Left colon (tissue), 2 donors: ENCODE measurements around the gene RCOR1. TPM values are rescaled to one million over a fixed set of nuclear protein-coding genes. Genes with fewer than 3 reads are reported as not detected.
A peak's percentile ranks its signal among the peaks of the same experiment; 100 is the strongest.
"Not testable (repeated sequence)": the region's sequence is repeated elsewhere in the genome, so short reads cannot be mapped to it uniquely, and the experiment has no call there.

Experiments used
- ATAC-seq: fragments of 200-7000 bp; cut with Tn5 transposase; one replicate; pipeline ENCODE4 v1.9.1; 2020; ENCODE audit warnings: mild to moderate bottlenecking, moderate library complexity
- DNase-seq, 2 donors: peaks; one replicate each; pipeline ENCODE4 v3.0.0-alpha.2; 2020
- intact Hi-C, 2 donors: fragments of 100-400 bp; cut with DNase I in 1 of 2; cut with micrococcal nuclease in 1 of 2; formaldehyde crosslinking; loops; one replicate each; pipeline versions ENCODE4 v1.11.2 to v1.14.0; 2022; cut with DNase I, micrococcal nuclease
- total RNA-seq, 2 donors: library from RNA; stranded (reverse); fragmentation: NEBNext Ultra II Directional; extraction: Animal tissue kit (Norgen Biotek cat#: 25700); gene quantifications; one replicate each; pipeline ENCODE4 v1.2.1, GENCODE V29; 2021
- donor health status: DM: no; HTN: no; CAD: no.
- donor health status: DM: yes; HTN: yes; CAD: no.

The RCOR1 gene
- total RNA-seq, 2 donors from 2014 or later, result 35.7 to 36.2 TPM

DNA sequence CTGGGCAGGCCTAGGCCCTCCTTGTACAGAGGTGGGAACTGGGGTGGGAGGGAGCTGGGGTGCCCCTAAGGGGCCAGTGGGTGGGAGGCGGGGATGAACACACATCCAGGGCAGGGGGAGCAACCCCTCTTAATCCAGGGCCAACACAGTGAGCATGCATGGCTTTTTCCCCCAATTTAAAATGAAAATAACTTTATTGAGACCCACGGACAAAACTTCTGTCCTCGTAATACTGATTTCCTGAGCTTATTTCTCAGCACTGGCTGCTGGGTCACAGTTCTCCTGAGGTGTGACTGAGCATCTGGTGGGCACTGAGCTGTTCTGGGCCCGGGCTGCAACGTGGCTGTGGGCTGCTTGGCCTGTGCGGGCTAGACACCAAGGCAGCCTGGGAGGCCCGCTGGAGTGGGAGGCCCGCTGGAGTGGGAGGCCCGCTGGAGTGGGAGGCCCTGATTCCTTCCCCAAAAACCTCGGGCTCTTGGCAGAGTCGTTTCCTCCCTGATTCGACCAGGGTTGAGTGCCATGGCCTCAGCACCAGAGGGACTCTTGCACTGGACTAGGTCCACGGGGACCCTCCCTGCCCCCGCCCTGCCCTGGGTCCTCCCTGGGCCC is 159.9 kb downstream of the RCOR1 start:
- ATAC-seq, result no peak
- intact Hi-C loops, result no loop called here

DNA sequence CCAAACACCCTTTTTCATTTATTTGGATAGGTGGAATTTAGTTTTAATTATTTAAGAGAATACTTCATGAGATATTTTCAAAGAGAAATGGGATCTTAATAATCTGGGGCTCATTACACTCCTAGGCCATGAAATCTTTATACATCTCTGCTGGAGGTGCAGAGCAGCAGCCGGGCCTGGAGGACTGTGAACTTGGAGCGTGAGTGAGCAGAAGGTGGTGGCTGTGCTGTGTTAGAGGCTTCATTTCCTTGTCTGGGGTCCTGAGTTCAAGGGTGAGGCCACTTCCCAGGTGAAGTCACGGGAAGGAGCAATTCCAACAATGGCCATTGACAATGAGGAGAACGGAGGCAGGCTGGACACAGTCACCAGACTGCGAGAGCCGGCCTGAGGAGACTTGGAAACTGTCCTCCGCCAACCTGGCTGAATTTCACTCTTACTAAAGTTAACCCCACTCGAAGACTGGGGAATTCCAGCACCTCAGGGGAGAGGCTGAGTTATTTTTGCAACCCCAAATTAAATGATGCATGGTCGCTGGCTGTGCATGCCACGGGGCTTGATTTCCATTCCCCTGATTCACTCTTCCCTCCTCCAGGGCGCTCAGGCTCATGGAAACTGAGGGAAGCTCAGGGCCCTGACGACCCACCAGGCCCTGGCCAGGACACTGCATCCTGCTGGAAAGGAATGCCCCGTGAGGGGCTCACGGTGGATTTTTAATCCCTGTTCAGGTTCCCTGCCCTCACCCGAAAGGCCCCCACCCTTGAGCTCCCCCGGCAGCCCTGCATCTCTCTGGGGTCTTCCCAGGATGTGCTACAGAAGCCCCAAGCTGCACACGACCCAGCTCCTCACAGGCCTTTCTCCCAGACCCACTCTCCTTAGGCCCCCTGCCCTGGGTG is 162.2 kb downstream of the RCOR1 start:
- intact Hi-C loops, result no loop called here
- DNase-seq (no peak), ATAC-seq (no peak)

More for the DNA sequence above, 159.9 kb downstream of the RCOR1 start:
- no peak for DNase-seq

DNA sequence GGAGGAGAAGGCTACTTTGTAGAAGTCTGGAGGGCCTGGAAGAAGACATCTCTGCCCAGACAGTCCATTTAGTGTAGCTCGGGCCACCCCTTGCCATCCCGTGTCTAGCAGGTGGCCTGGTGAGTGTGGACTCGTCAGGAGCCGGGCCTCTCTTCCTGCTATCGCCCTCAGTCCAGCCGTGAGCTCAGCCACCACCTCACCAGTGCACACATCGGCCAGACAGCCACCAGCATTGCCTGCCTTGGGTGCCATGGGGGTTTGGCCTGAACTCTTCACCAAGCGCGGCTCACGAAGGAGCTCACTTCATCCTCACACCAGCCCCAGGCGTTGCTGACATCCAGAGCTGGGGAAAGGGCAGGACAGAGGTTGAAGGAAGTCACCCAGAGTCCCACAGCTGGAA is 165.2 kb downstream of the RCOR1 start:
- no peak for ATAC-seq
- intact Hi-C loops, result no loop called here
- DNase-seq, result no peak

- intact Hi-C loops, result no loop called here
- ATAC-seq (no peak), DNase-seq (no peak)
Observed at GRCh38 chr14:102758087-102758486, 165.6 kb downstream of the RCOR1 start.

- intact Hi-C loops, result no loop called here
- ATAC-seq, result no peak
- DNase-seq, result peak in 1 of 2 donors; percentile 19
Observed at GRCh38 chr14:102759456-102760187, 167.2 kb downstream of the RCOR1 start.

DNA sequence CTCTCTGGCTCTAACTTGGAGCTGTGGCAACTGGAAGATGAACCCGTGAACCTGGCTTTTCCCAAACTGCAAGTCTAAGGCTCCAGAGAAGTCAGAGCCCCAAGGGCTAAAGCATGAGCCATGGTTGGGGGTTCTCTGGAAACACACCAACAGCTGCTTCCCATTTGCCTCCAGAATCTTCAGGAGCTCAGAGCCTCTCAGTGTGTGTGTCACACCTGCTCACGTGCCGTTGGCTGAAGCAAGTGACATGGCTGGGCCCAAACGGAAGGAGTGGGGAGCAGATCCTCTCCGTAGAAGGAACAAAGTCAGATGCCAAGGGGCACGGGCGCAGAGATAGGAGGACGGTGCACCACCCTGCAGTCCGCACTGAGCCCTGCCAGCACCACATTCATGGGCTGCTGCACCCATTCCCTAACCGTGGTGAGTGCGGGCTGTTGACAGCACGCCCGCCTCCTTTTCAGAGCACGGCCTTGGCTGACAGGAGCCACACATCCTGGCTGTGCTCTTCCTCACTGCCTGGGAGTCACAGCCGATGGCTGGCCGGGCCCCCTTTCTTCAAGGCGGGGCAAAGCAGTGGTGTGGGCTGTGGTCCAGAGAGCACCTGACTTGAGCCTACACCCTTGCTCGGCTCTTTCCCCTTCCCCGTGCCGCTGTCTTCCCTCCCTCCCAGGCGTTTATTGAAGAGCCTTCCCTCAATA is 168.2 kb downstream of the RCOR1 start:
- ATAC-seq, result peak; percentile 64
- no peak for DNase-seq
- intact Hi-C loops, result no loop called here

DNA sequence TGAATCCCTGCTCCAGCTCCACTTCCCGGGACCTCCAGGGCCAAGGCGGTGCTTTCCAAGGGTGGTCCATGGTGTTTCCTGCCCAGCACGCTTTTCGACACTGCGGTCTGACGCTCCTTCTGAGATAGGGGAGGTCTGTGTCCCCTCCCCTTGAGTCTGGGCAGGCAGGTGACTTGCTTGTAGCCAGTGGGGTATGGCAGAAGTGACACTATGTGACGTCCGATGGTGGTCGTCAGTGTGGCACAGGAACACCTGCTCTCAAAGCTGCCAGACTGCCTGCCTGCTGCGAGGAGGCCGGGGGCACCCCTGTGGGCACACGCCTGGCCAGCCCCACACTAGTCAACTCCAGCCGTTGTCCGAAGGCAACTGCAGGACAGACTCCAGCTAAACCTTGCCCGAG is 168.8 kb downstream of the RCOR1 start:
- ATAC-seq (no peak), DNase-seq (no peak)
- intact Hi-C loops, result no loop called here

DNA sequence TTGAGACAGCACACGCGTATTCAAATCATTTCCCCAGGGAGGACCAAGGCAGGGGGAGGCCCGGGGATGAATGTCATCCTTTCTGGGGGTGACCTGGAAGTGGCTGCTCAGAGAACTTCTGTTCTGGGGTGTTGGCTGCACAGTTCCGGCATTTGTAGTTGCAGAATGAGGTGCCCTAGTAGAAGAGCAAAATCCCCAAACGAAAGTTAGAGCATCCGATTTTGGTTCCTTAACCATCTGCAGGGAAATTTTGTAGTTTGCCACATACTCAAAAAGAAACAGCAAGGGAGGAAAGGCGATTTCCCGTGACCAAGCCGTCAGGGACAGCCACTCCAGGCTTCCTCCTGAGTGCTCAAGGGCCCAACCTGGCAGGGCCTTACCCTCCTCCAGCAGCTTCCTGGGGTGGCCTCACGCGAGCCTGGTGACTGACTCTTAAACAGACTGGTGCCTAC is 171.8 kb downstream of the RCOR1 start:
- DNase-seq (no peak), ATAC-seq (no peak)
- intact Hi-C loops, result no loop called here

- DNase-seq, ATAC-seq, intact Hi-C loops: not testable (repeated sequence)
Observed at GRCh38 chr14:102765770-102766169, 173.3 kb downstream of the RCOR1 start.

- intact Hi-C loops, result no loop called here
- ATAC-seq (peak; percentile 19), DNase-seq (no peak)
Observed at GRCh38 chr14:102768223-102769048, 176.0 kb downstream of the RCOR1 start.

- ATAC-seq (no peak), DNase-seq (no peak)
- intact Hi-C loops, result no loop called here
Observed at GRCh38 chr14:102769049-102769327, 176.5 kb downstream of the RCOR1 start.

GRCh38 chr14:102770147-102771123 is 178.0 kb downstream of the RCOR1 start:
- DNase-seq (no peak), ATAC-seq (no peak)
- intact Hi-C loops, result no loop called here

DNA sequence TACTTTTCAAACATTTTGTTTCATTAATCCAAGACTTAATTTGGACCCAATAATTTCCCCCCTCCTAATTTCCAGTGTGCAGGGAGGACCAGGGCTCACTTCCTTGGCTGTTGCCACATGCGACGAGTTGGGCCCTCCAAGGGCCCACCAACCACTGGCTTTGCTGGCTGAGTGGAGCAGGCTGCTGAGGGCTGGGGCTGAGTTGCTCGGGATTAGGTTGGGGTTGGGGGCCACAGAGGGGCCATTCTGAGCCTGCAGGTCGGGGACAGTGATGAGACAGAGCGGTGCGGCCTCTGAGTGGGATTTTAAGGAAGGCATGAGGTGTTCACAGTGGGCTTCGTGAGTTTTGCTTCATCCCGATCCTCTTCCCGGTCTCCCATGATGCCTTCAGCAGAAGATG is 178.7 kb downstream of the RCOR1 start:
- DNase-seq (no peak), ATAC-seq (no peak)
- intact Hi-C loops, result no loop called here

DNA sequence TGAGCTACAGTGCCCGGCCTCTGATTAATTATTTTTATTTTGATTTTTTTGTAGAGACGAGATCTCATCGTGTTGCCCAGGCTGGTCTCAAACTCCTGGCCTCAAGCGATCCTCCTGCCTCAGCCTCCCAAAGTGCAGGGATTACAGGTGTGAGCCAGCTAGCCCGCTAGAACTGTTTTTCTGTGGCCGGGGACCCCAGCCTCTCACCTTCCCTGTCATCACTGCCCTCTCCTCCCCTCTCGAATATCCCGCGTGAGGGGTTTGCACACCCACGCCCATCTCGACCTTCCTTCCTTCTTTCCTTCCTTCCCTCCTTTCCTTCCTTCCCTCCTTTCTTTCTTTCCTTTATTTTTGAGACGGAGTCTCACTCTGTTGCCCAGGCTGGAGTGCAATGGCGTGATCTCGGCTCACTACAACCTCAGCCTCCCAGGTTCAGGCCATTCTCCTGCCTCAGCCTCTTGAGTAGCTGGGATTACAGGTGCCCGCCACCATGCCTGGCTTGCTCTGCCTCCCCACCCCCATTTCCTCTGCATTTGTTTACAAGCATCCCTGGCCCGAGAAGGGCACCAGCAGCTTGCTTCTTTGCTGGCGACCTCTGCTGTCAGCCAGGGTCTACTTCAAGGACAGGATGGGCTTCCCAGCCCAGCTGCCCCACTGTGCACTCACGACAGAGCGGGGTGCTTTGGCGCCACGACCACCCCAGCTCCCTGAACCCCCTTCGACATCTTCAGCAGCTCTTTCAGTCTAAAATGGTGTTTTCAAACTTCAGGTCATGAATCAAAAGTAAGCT is 180.5 kb downstream of the RCOR1 start:
- DNase-seq, result peak in 1 of 2 donors; percentile 17
- intact Hi-C loops, result no loop called here
- no peak for ATAC-seq

DNA sequence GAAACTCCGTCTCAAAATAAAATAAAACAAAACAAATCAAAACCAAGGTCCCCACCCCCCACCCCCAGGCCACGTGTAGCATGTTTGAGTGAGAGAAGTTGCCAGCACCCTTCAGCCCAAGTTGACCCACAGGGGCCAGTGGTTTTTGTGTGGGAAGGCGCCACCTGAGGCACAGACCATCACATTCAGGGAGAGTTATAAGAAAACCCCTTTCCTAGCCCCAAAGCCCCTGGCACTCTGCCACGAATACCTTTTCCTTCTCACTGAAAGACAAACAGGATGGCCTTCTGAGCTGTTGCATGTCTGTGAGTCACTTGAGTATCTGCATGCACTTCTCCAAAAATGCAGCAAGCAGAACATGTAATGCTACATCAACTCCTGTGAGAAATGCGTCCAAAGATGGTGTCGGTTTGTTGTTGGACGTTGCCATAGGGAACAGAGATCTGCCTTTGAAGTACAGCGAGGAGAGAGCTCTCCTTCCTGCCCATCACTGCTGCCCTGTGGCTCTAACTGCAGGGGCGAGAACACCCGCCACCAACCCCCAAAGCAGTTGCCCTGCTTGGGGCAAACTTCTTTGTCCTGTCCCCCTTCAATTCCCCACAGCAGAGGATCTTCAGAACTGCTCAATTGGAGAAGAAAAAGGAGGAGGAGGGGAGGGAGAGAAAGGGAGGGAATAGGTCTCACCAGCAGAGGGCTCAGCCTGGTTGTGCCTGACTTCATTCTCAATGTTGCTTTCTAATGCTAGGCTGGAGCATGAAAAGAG is 182.1 kb downstream of the RCOR1 start:
- intact Hi-C loops, result no loop called here
- DNase-seq (peak; percentile 56 to 69), ATAC-seq (peak; percentile 67)
